NB4 (cell line): ENCODE data around the gene MEF2C.

Source experiments
- DNase-seq: peaks from one replicate; pipeline ENCODE4 v3.0.0; 2010; ENCODE audit warnings: low read depth
- H3K4me3 ChIP-seq: one replicate; pipeline ENCODE4 v1.5.1; 2011; ENCODE audit warnings: mild to moderate bottlenecking, low read depth, low read length, moderate library complexity
- CTCF ChIP-seq: IDR thresholded peaks from one replicate; pipeline ENCODE4 v1.5.1; 2012; ENCODE audit warnings: low read depth, low read length
- MAX ChIP-seq: IDR thresholded peaks from 2 replicates; pipeline ENCODE4 v1.6.1; 2011; ENCODE audit warnings: low read depth, low read length
- MYC ChIP-seq: IDR thresholded peaks from 2 replicates; pipeline ENCODE4 v1.6.1; 2011; ENCODE audit warnings: low read depth, low read length
- POLR2A ChIP-seq: IDR thresholded peaks from 2 replicates; pipeline ENCODE4 v1.6.1; 2011; ENCODE audit warnings: mild to moderate bottlenecking; ENCODE audit not compliant: insufficient read length; ENCODE audit errors: extremely low read depth

MEF2C gene

GRCh38 chr5:88732181-88732633, 150.8 kb downstream of the MEF2C start:
- peak; percentile 6 for DNase-seq
- H3K4me3 ChIP-seq = no peak overlapping the region
- no peak for TF ChIP-seq MYC
- no peak for TF ChIP-seq MAX
- no peak for TF ChIP-seq CTCF
- TF ChIP-seq POLR2A = no peak

- DNase-seq = no peak
- no peak overlapping the region for H3K4me3 ChIP-seq
- TF ChIP-seq CTCF (no peak), MAX (no peak)
Measured at GRCh38 chr5:88729829-88730182, 153.2 kb downstream of the MEF2C start.

GRCh38 chr5:88729084-88729828, 153.7 kb downstream of the MEF2C start:
- no peak overlapping the region for H3K4me3 ChIP-seq
- DNase-seq = peak; percentile 68
- TF ChIP-seq POLR2A (no peak), MAX (0 out of 2 replicates have a peak, but pooled peaks have one; percentile 19), CTCF (peak; percentile 45)

- peak; percentile 14 for DNase-seq
- TF ChIP-seq MAX (no peak), MYC (no peak), POLR2A (no peak), CTCF (no peak)
- no peak overlapping the region for H3K4me3 ChIP-seq
Measured at GRCh38 chr5:88727705-88728313, 155.2 kb downstream of the MEF2C start.

- TF ChIP-seq MYC (no peak), CTCF (no peak), POLR2A (no peak), MAX (no peak)
- DNase-seq = no peak
- no peak overlapping the region for H3K4me3 ChIP-seq
Measured at GRCh38 chr5:88725454-88725853, 157.5 kb downstream of the MEF2C start.
